Stimulated activated CD8-positive, alpha-beta memory T cell treated with anti-CD3 and anti-CD28 coated beads, Interleukin-12 subunit alpha, Interleukin-12 subunit beta, amount 100 ng/mL, for 24 hours (primary cell): ENCODE data around the gene HS3ST4.

Experiments
- DNase-seq: peaks from one replicate; pipeline ENCODE4 v3.0.0-alpha.2; 2020; ENCODE audit errors: extremely low read depth

Gene HS3ST4

DNA sequence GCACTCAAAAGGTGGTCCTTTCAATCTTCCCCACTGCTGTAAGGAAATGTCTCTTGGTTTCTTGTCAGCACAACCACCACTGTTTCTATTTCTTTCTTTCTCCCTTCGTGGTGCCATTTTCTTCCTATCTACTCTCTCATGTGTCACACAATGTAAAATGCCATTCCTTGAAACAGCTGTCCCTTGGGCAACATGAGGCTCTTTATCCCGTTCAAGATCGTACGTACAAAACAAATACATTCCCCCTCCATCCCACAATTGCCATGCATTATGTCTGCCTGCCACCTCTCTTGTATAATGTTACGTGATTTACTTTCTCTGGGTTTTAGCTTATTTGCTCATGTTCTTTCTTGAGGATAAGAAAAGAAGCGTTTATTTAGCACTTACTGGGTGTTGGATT, 410.6 kb downstream of the HS3ST4 start:
- DNase-seq, result no peak

- no peak for DNase-seq
These were observed 417.2 kb downstream of the HS3ST4 start for GRCh38 chr16:26108836-26109505.

DNA sequence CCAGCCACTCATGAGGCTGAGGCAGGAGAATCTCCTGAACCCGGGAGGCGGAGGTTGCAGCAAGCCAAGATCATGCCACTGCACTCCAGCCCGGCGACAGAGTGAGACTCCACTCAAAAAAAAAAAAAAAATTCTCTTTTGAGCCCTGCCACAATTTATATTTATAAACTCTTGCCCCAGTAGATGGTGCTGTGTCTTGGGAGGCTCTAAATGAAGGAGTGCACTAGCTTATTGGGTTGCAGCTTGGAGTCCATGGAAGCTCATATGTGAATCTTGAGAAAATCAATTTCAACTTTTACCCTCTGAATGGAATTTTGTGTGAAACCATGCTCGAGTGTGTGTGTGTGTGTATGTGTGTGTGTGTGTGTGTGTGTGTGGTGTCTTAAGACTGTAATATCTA, 420.1 kb downstream of the HS3ST4 start:
- DNase-seq, result no peak

- DNase-seq, result no peak
These were observed 426.8 kb downstream of the HS3ST4 start for GRCh38 chr16:26118575-26118974.

- no peak for DNase-seq
These were observed 429.0 kb downstream of the HS3ST4 start for GRCh38 chr16:26120729-26121128.

- no peak for DNase-seq
These were observed 436.5 kb downstream of the HS3ST4 start for GRCh38 chr16:26128296-26128695.

DNA sequence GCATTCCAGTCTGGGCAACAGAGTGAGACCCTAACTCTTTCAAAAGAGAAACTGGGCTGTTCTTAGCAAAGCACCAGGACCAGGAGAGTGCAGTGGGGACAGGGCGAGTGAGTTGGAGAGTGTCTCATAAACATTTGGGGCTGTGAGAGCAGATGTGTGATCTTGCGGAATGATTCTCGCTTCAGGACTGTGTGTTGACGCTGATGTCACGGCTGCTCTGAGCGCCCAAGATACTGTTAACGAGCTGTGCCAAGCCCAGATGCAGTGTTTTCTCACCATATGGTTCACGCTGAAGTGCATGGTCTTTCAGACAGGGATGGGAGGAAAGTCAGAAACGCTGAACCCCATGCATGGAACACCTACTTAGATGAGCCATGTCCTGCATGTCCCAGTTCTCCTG, 438.2 kb downstream of the HS3ST4 start:
- no peak for DNase-seq

GRCh38 chr16:26133416-26134093, 441.8 kb downstream of the HS3ST4 start:
- DNase-seq, result no peak

- DNase-seq, result no peak
These were observed 442.8 kb downstream of the HS3ST4 start for GRCh38 chr16:26134588-26134987.

GRCh38 chr16:26137956-26138355, 446.2 kb downstream of the HS3ST4 start:
- DNase-seq, result no peak

DNA sequence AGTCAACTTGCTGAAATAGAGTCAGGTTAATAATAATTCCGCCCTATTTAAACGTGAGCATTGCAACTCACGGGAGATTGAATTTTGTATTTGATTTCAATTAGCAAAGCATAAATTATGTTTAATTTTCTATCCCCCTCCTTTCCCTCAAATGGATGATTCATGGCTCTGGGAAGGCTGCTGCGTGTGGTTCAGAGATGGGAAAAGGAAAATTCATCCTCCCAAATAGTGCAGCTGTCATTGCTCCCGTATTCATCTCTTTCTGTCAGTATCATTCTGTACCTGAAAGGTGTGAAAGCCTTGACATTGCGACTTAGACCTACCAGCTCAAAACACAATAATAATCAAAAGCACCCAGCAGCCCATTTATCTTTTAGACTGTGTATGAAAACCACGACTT, 447.3 kb downstream of the HS3ST4 start:
- no peak for DNase-seq

GRCh38 chr16:26139884-26140283, 448.1 kb downstream of the HS3ST4 start:
- no peak for DNase-seq

GRCh38 chr16:26149364-26150190, 457.8 kb downstream of the HS3ST4 start:
- DNase-seq, result no peak

- DNase-seq, result no peak
These were observed 463.5 kb downstream of the HS3ST4 start for GRCh38 chr16:26155221-26155620.

GRCh38 chr16:26157319-26157718, 465.6 kb downstream of the HS3ST4 start:
- no peak for DNase-seq

- no peak for DNase-seq
These were observed 466.5 kb downstream of the HS3ST4 start for GRCh38 chr16:26158142-26158759.

DNA sequence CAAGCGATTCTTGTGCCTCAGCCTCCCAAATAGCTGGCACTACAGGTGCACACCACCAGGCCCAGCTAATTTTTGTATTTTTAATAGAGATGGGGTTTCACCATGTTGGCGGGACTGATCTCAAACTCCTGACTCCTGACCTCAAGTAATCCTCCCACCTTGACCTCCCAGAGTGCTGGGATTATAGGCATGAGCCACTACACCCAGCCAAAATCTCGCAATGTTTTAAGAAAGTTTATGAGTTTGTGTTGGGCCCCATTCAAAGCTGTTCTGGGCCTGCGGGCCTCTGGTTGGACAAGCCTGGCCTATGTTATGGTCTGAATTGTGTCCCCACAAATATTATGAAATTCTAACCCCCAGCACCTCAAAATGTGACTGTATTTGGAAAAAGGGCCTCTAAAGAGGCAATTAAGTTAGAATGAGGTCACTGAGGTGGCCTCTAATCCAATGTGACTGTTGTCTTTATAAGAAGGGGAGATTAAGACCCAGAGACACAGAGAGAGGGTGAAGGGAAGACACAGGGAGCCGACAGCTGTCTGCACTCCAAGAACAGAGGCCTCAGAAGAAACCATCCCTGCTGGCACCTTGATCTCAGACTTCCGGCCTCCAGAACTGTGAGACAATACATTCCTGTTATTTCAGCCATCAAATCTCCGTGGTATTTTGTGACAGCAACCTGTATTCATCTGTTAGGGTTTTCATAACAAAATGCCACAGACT, 469.9 kb downstream of the HS3ST4 start:
- DNase-seq, result no peak

DNA sequence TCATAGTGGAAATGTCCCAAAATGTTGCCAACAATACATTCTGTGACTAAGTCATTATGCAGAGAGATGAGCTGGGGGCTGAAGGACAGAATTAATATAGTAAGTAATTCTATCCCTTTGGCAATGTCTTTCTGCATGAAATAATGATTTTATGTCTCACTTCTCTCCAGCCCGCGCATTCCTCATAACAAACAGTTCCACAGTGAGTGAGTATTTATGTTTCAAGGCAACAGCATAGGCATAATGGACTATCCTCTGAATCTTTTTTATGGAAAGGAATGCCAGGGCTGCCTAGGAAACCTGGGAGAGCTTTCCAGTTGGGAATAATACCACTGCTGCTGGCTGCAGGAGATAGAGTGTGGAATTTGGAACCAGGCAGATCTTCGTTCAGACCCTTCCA, 477.7 kb downstream of the HS3ST4 start:
- DNase-seq, result no peak

DNA sequence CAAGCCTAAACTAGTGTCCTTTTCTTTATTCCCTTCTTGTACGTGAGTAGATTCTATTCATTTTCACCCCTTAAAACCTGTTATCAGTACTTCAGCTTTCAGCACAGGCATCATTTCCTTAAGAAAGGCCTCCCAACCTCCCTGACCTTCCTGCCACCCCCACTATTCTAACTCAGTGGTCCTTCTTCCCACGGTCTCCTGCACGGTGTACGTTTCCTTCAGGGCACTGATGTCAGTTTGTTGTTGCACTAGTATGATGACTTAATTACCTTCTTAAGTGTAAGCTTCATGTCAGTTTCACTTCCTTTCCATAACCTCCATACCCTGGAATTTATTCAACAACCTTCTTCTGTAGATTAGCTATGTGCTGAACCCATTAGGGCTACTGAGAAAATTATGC, 484.2 kb downstream of the HS3ST4 start:
- no peak for DNase-seq

DNA sequence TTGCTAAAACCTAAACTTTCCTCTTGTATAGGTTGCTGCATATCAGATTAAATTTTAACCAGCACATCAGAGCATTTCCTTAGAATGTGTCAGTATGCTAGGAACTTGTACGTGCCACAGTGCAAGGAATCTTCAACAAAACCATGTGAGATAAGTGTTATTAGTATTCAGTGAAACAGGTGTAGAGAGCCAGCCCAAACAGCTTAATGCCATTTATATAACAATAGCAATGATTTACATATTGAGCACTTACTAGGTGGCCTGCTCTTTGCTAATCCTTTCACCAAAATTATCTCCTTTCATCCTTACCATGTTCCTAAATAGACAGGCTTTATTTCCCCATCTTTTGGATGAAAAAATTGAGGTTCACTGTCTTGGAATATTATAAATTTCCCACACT, 485.7 kb downstream of the HS3ST4 start:
- DNase-seq, result no peak

GRCh38 chr16:26178298-26178697, 486.5 kb downstream of the HS3ST4 start:
- no peak for DNase-seq
